HCT116 (cell line): ENCODE results near the gene TMEM132D. TPM values are rescaled to one million over a fixed set of nuclear protein-coding genes. Genes with fewer than 3 reads are reported as not detected.

Experiments
- ATAC-seq: fragments of 200-7000 bp; cut with Tn5 transposase; 2 replicates; pipeline ENCODE4 v1.9.1; 2020; ENCODE audit warnings: mild to moderate bottlenecking, moderate library complexity
- BruUV-seq: library from RNA; stranded (reverse); fragments of 400-500 nt; replicated peaks from 2 replicates; lab custom pipeline; 2021; lab: Mats Ljungman, UMichigan
- CTCF ChIA-PET: fragments of 300-600 bp; sonication (Branson Sonifier 250); formaldehyde crosslinking; loops from one replicate; lab custom pipeline; 2021; ENCODE audit warnings: antibody characterized with exemption; lab: Charles Lee
- POLR2A ChIA-PET: fragments of 300-600, 350-600 bp; sonication (Branson Sonifier 250); formaldehyde crosslinking; loops from one replicate; lab custom pipeline; 2021; ENCODE audit warnings: antibody characterized with exemption; lab: Charles Lee
- RAD21 ChIA-PET, 2 experiments: fragments of 300-600 bp; sonication (Branson Sonifier 250); formaldehyde crosslinking; loops; one replicate each; lab custom pipeline; 2023; ENCODE audit warnings: low total read pairs in 2 of 2; ENCODE audit not compliant: uncharacterized antibody in 2 of 2, unreplicated experiment in 2 of 2, low non-redundant PET in 1 of 2; lab: Charles Lee
- DNase-seq: peaks from one replicate; pipeline ENCODE4 v3.0.0-alpha.2; 2010; ENCODE audit warnings: low read depth, low spot score
- H2AFZ ChIP-seq: fragments of 200-600 bp; shearing (Covaris generic), sonication (generic); 2 replicates; pipeline ENCODE4 v1.6.1; 2017; ENCODE audit warnings: low read depth, mixed run types, mixed read lengths, antibody characterized with exemption, low read length; ENCODE audit not compliant: poor library complexity, severe bottlenecking
- H3K27ac ChIP-seq: 2 replicates; pipeline ENCODE4 v1.5.1; 2012; ENCODE audit warnings: low read depth, low read length
- H3K27me3 ChIP-seq: fragments of 200-600 bp; sonication (generic); 2 replicates; pipeline ENCODE4 v1.6.1; 2016; ENCODE audit warnings: mixed run types, low read length, mixed read lengths; ENCODE audit not compliant: insufficient read depth
- H3K36me3 ChIP-seq, 2 experiments: fragments of 200-500 bp in 1 of 2; fragments of 200-600 bp in 1 of 2; sonication (Bioruptor generic) in 1 of 2; sonication (generic) in 1 of 2; 2 replicates each; pipeline versions ENCODE4 v1.5.1 to v1.6.1; 2014 to 2016; ENCODE audit warnings: low read length in 2 of 2, inconsistent platforms in 1 of 2, mixed read lengths in 1 of 2, mixed run types in 1 of 2; ENCODE audit not compliant: insufficient read depth in 2 of 2, control insufficient read depth in 1 of 2
- H3K4me1 ChIP-seq, 2 experiments: fragments of 200-600 bp in 1 of 2; sonication (generic) in 1 of 2; 2 replicates each; pipeline versions ENCODE4 v1.5.1 to v1.6.1; 2012 to 2017; ENCODE audit warnings: low read length in 2 of 2, inconsistent platforms in 1 of 2, mild to moderate bottlenecking in 1 of 2, mixed read lengths in 1 of 2, mixed run types in 1 of 2, moderate library complexity in 1 of 2; ENCODE audit not compliant: insufficient read depth in 2 of 2, control insufficient read depth in 1 of 2
- H3K4me2 ChIP-seq: fragments of 200-600 bp; sonication (generic); 2 replicates; pipeline ENCODE4 v1.6.1; 2017; ENCODE audit warnings: mixed run types, low read length, mixed read lengths
- H3K4me3 ChIP-seq, 2 experiments: fragments of 200-600 bp in 1 of 2; sonication (generic) in 1 of 2; replicated peaks in 1 of 2; 2 replicates each; pipeline ENCODE4 v1.5.1; 2011 to 2016; ENCODE audit warnings: low read length in 2 of 2, control low read depth in 1 of 2, low read depth in 1 of 2, mild to moderate bottlenecking in 1 of 2, mixed read lengths in 1 of 2, mixed run types in 1 of 2
- H3K79me2 ChIP-seq: fragments of 200-600 bp; sonication (generic); 2 replicates; pipeline ENCODE4 v1.6.1; 2017; ENCODE audit warnings: mild to moderate bottlenecking, mixed run types, low read length, moderate library complexity, mixed read lengths; ENCODE audit not compliant: insufficient read depth
- H3K9ac ChIP-seq: fragments of 200-600 bp; sonication (generic); 2 replicates; pipeline ENCODE4 v1.6.1; 2016; ENCODE audit warnings: low read length, mixed read lengths
- H3K9me2 ChIP-seq: fragments of 200-600 bp; sonication (generic), shearing (Covaris generic); 2 replicates; pipeline ENCODE4 v1.6.1; 2017; ENCODE audit warnings: mixed run types, mild to moderate bottlenecking, moderate library complexity; ENCODE audit not compliant: insufficient read depth
- H3K9me3 ChIP-seq, 2 experiments: fragments of 200-500 bp in 1 of 2; fragments of 200-600 bp in 1 of 2; sonication (Bioruptor generic) in 1 of 2; sonication (generic) in 1 of 2; 2 replicates each; pipeline ENCODE4 v1.6.1; 2014 to 2017; ENCODE audit warnings: low read length in 2 of 2, mixed read lengths in 2 of 2, inconsistent platforms in 1 of 2, low read depth in 1 of 2, mild to moderate bottlenecking in 1 of 2, mixed run types in 1 of 2, moderate library complexity in 1 of 2; ENCODE audit not compliant: control insufficient read depth in 1 of 2, insufficient read depth in 1 of 2
- H4K20me1 ChIP-seq: fragments of 200-600 bp; sonication (generic), shearing (Covaris generic); 2 replicates; pipeline ENCODE4 v1.6.1; 2017; ENCODE audit warnings: mixed run types, mild to moderate bottlenecking, moderate library complexity; ENCODE audit not compliant: insufficient read depth
- CEBPB ChIP-seq: IDR thresholded peaks from 2 replicates; pipeline ENCODE4 v1.6.1; 2012; ENCODE audit warnings: low read depth
- EZH2 ChIP-seq: fragments of 200-600 bp; sonication (generic); IDR thresholded peaks from 2 replicates; pipeline ENCODE4 v1.6.1; 2017; ENCODE audit warnings: antibody characterized with exemption, mixed run types
- REST ChIP-seq: IDR thresholded peaks from 2 replicates; pipeline ENCODE4 v1.6.1; 2012; ENCODE audit warnings: low read depth
- SP1 ChIP-seq: IDR thresholded peaks from 2 replicates; pipeline ENCODE4 v1.6.1; 2012; ENCODE audit warnings: low read depth
- TCF7L2 ChIP-seq: IDR thresholded peaks from 2 replicates; pipeline ENCODE4 v1.7.0; 2011; ENCODE audit warnings: borderline replicate concordance, inconsistent platforms; ENCODE audit not compliant: insufficient read depth, insufficient read length; ENCODE audit errors: extremely low read depth
- intact Hi-C: fragments of 100-400 bp; cut with micrococcal nuclease; formaldehyde crosslinking; loops from 2 replicates; pipeline ENCODE4 v1.10.0; 2022
- total RNA-seq: library from RNA; stranded (reverse); gene quantifications from one replicate; pipeline ENCODE4 v1.2.1, GENCODE V29; 2021; ENCODE audit not compliant: unreplicated experiment
- TF ChIP-seq, protein P1 (sequence below): IDR thresholded peaks from 2 replicates; pipeline ENCODE4 v1.6.1; 2011; ENCODE audit warnings: mild to moderate bottlenecking, low read length, moderate library complexity; ENCODE audit not compliant: insufficient replicate concordance; ENCODE audit errors: extremely low read depth

Gene TMEM132D
- total RNA-seq, 1 experiment from 2014 or later = not detected

DNA sequence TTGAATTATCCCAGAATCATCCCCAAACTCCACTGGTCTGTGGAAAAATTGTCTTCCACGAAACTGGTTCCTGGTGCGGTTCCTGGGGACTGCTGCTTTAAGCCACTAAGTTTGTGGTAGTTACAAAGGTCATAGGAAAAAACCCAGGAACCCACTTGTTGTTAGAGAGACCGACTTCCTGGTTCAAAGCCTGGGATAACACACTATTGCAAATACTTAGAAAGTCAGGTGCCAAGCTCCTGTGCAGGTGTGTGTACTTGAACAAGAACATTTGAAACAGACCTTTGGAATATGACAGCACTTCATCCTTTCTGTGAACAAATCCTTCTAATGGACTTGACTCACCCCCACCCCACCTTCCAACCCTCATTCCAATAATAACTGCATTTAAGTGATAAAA is 530.9 kb downstream of the TMEM132D start:
- ChIA-PET CTCF (no interaction called here), RAD21 (no interaction called here), POLR2A (no interaction called here)
- ATAC-seq (no peak), DNase-seq (no peak)
- H3K9ac ChIP-seq = no peak overlapping the region
- intact Hi-C loops = no loop called here
- TF ChIP-seq EZH2 (no peak), TCF7L2 (no peak), REST (no peak)
- no peak overlapping the region for H3K4me2 ChIP-seq
- H3K9me3 ChIP-seq = peaks cover 14 to 23% of the 10 kb centered on the region in 2 experiments; a peak in 2 of 4 replicates
- H3K27ac ChIP-seq = no peak overlapping the region
- no peak overlapping the region for H2AFZ ChIP-seq
- no peaks in the 10 kb centered on the region for H3K9me2 ChIP-seq
- no peaks in the 10 kb centered on the region for H4K20me1 ChIP-seq
- no peaks in the 10 kb centered on the region for H3K79me2 ChIP-seq
- no TSS peak for BruUV-seq
- H3K4me1 ChIP-seq = no peaks in the 10 kb centered on the region
- H3K36me3 ChIP-seq = no peaks in the 10 kb centered on the region
- no peak overlapping the region for H3K4me3 ChIP-seq
- H3K27me3 ChIP-seq = no peaks in the 10 kb centered on the region

DNA sequence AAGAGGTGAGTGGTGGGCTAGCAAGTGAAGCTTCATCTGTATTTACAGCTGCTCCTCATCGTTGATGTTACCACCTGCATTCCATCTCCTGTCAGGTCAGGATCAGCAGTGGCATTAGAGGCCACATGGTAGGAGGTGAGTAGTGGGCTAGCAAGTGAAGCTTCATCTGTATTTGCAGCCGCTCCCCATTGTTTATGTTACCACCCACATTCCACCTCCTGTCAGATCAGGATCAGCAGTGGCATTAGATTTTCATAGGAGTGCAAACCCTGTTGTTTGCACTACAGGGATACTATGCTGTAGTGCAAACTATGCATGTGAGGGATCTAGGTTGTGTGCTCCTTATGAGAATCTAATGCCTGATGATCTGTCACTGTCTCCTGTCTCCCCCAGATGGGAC is 531.5 kb downstream of the TMEM132D start:
- peaks cover 14 to 23% of the 10 kb centered on the region in 2 experiments; a peak in 2 of 4 replicates for H3K9me3 ChIP-seq
- H3K27me3 ChIP-seq = no peaks in the 10 kb centered on the region
- H3K4me2 ChIP-seq = no peak overlapping the region
- POLR2A ChIA-PET = no interaction called here
- RAD21 ChIA-PET = no interaction called here
- H3K27ac ChIP-seq = no peak overlapping the region
- no peaks in the 10 kb centered on the region for H3K4me1 ChIP-seq
- no peak overlapping the region for H2AFZ ChIP-seq
- BruUV-seq = no TSS peak
- H3K9me2 ChIP-seq = no peaks in the 10 kb centered on the region
- H3K9ac ChIP-seq = no peak overlapping the region
- ATAC-seq (no peak), DNase-seq (no peak)
- no peaks in the 10 kb centered on the region for H3K36me3 ChIP-seq
- intact Hi-C loops = no loop called here
- H3K4me3 ChIP-seq = no peak overlapping the region
- TF ChIP-seq SP1 (no peak), CEBPB (no peak)
- TF ChIP-seq, protein P1, sequence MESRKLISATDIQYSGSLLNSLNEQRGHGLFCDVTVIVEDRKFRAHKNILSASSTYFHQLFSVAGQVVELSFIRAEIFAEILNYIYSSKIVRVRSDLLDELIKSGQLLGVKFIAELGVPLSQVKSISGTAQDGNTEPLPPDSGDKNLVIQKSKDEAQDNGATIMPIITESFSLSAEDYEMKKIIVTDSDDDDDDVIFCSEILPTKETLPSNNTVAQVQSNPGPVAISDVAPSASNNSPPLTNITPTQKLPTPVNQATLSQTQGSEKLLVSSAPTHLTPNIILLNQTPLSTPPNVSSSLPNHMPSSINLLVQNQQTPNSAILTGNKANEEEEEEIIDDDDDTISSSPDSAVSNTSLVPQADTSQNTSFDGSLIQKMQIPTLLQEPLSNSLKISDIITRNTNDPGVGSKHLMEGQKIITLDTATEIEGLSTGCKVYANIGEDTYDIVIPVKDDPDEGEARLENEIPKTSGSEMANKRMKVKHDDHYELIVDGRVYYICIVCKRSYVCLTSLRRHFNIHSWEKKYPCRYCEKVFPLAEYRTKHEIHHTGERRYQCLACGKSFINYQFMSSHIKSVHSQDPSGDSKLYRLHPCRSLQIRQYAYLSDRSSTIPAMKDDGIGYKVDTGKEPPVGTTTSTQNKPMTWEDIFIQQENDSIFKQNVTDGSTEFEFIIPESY = no peak
- no peaks in the 10 kb centered on the region for H3K79me2 ChIP-seq
- H4K20me1 ChIP-seq = no peaks in the 10 kb centered on the region
- CTCF ChIA-PET = no interaction called here
